UCSD-AML1 (cell line): ENCODE measurements around the gene STAG3.
"Not testable (repeated sequence)": the region's sequence is repeated elsewhere in the genome, so short reads cannot be mapped to it uniquely, and the experiment has no call there.

Source experiments
- DNase-seq: peaks from one replicate; lab custom pipeline; 2025; ENCODE audit not compliant: unreplicated experiment; lab: John Stamatoyannopoulos, UW

Gene STAG3

DNA sequence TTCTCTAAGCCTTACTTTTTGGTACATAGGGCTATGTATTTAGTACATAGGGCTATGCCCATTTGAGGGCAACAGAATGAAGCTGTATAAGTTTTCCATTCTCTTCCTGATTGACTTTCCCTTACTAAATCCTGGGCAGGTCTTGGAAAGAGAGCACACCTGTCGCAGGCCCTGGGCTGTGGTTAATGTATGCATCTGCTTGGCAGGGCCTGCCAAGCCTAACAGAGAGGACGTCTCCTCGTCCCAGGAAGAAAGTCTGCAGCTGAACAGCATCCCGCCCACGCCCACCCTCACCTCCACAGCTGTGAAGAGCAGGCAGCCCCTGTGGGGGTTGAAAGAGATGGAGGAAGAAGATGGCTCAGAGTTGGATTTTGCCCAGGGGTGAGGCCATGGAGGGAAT is 33.1 kb downstream of the STAG3 start:
- no peak for DNase-seq

DNA sequence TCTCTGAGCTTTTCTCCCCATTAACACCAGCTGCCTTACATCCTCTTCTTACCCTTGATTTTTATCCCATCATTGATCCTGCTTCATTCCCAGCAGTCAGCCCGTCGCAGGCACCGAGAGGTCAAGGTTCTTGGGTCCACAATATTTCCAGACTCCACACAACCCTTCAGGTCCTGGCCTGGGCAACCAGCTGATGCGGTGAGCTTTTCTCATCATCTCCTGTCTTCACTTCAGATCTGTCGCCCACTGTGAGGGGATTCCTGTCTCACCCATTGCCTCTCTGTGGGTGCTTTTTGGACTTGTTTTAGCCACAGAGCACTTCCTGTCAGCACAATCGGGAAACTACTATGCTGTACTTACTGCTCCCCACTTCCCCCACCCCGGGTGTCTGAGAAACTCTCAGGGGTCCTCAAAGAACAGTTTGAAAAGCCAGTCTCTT is 33.6 kb downstream of the STAG3 start:
- DNase-seq: no peak

DNA sequence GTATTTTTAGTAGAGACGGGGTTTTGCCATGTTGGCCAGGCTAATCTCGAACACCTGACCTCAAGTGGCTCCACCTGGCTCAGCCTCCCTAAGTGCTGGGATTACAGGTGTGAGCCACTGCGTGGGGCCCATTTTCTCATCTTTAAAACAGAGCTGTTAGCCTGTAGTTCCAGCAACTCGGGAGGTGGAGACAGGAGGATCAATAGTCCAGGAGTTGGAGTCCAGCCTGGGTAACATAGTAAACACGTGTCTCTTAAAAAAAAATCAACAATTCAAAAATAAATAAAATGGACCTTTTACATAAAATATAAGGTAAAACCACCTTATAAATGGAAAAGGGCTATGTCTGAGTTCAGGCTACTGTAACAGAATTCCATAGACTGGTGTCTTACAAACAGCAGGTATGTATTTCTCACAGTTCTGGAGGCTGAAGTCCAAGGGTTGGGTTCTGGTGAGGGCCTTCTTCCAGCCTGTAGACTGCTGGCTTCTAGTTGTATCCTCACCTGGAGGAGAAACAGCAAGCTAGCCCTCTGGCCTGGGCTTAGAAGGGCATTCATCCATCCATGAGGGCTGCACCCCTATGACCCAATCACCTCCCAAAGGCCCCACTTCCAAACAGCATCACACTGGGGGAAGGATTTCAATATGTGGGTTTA is 35.0 kb downstream of the STAG3 start:
- DNase-seq: no peak

DNA sequence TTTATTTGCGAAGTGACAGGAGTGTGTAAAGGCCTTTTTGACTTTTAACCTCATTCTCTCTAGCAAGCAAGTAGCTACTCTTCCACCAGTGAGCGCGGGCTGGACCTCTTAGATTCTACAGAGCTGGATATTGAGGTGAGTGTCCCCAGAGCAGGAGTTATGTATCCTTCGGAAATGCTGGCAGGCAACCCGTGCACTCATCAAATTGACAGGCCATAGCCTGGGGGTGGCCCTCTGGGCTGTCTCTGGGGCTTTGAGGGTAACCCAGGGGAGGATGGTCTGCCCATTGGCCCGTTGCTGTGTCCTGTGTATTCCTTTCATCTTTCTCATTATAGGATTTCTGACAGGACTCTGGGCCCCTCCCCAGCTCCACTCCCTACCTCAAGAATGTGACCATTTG is 36.0 kb downstream of the STAG3 start:
- DNase-seq: no peak

DNA sequence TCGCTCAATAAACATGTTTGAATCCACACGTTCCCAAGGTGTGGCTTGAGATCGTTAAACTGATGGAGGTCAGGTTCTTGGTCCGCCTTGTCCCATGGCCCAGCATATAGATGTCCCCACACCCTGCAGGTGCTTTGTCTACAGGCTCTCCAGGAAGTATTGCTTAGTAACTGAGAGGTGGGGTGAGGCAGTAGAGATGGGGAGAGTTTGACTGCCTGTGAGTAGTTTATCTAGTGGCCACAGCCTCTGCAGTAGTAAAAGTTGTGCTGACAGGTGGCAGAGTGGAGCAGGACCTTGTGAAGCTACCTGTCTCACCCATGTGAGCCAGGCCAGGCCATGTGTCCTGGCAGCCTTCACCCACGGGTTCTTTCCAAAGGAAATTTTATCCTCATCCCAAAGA is 36.6 kb downstream of the STAG3 start:
- not testable (repeated sequence) for DNase-seq

DNA sequence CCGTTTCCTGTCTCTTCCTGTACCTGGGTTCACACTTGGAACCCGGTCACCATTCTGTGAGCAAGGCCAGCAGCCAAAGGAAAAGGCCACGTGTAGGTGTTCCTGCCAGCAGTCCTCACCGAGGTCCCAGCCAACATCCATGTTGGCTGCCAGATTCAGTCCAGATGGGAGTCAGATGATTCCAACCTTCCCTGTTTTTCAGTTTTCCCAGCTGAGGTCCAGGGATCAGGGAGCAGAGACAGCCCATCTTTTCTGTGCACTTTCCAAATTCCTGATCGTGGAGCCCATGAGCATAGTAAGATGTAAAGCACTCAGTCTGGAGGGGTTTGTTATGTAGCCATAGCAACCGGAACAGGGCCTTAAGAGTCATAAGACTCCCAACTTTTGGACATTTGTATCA is 38.2 kb downstream of the STAG3 start:
- no peak for DNase-seq

DNA sequence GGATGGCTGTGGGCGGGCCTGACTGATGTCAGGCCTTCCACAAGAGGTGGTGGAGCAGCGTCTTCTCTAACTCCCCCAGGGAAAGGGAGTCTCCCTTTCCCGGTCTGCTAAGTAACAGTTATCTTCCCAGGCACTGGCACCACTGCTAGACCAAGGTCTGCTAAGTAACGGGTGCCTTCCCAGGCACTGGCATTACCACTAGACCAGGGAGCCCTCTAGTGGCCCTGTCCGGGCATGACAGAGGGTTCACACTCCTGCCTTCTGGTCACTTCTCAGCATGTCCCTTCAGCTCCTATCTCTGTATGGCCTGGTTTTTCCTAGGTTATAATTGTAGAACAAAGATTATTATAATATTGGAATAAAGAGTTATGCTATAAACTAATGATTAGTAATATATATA is 40.2 kb downstream of the STAG3 start:
- DNase-seq: peak; percentile 55

DNA sequence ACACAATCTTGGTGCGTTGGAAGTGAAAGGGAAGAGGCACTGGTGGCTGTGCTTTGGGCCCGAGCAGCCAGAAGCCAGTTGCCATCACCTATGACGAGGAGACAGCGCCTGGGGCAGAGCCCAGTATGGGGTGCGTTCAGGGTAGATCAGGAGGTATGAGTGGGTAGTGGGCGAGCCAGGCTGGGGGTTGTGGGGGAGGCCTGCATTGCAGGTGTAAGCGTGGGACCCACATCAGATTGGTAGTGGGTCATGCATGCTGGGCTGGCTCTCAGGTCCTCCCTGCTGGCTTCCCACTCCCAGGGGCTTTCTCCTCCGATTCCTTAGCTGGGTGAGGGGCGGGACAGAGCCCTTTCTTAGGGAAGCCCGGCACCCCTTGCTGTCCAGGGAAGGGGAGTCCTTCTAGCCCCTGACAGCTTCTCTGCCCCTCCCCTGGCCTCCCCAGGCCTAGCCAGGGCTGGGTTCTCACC is 41.6 kb downstream of the STAG3 start:
- no peak for DNase-seq

DNA sequence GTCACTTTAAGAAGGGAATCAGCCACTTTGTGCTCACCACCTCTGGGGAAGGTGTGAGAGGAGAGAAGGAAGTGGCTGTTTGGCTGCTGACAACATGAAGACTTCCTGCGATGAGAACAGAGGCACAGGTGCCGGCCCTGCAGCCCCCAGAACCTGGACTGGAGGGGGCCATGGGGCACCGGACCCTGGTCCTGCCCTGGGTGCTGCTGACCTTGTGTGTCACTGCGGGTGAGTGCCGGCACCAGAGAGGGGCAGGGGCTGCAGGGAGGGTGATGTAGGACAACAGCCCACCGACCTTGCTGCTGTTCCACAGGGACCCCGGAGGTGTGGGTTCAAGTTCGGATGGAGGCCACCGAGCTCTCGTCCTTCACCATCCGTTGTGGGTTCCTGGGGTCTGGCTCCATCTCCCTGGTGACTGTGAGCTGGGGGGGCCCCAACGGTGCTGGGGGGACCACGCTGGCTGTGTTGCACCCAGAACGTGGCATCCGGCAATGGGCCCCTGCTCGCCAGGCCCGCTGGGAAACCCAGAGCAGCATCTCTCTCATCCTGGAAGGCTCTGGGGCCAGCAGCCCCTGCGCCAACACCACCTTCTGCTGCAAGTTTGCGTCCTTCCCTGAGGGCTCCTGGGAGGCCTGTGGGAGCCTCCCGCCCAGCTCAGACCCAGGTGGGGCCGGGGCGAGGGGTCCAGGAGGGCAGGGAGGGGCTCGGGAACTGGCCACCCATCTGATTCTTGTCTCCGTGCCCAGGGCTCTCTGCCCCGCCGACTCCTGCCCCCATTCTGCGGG is 42.3 kb downstream of the STAG3 start, which contains the start of gene PVRIG:
Gene PVRIG, plus strand, starts transcription at position 149 of the 785 bp plus-strand sequence. Its CDS starts 22 bp downstream, at position 171.
- DNase-seq: not testable (repeated sequence)

DNA sequence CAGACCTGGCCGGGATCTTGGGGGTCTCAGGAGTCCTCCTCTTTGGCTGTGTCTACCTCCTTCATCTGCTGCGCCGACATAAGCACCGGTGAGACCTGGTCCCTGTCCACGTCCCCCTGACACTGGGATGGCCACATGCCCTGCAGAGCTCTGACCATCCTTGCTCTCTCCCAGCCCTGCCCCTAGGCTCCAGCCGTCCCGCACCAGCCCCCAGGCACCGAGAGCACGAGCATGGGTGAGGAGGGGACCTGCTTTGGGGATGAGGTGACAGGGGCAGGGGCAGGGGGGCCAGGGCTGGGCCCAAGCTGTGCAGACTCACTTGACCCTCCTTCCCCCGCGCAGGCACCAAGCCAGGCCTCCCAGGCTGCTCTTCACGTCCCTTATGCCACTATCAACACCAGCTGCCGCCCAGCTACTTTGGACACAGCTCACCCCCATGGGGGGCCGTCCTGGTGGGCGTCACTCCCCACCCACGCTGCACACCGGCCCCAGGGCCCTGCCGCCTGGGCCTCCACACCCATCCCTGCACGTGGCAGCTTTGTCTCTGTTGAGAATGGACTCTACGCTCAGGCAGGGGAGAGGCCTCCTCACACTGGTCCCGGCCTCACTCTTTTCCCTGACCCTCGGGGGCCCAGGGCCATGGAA is 43.0 kb downstream of the STAG3 start:
- no peak for DNase-seq

DNA sequence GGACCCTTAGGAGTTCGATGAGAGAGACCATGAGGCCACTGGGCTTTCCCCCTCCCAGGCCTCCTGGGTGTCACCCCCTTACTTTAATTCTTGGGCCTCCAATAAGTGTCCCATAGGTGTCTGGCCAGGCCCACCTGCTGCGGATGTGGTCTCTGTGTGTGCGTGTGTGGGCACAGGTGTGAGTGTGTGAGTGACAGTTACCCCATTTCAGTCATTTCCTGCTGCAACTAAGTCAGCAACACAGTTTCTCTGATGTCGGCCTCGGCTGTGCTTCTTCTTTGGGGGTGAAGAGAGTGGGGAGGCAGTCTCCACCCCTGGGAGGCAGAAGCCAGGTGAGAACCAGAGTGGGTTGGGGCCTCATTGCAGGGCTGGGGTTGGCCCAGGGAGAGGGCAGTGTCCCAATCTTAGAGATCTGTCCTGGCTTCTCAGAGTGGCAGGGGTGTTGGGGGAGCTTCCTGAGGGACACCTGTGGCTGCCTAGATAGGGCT is 43.6 kb downstream of the STAG3 start:
- no peak for DNase-seq

DNA sequence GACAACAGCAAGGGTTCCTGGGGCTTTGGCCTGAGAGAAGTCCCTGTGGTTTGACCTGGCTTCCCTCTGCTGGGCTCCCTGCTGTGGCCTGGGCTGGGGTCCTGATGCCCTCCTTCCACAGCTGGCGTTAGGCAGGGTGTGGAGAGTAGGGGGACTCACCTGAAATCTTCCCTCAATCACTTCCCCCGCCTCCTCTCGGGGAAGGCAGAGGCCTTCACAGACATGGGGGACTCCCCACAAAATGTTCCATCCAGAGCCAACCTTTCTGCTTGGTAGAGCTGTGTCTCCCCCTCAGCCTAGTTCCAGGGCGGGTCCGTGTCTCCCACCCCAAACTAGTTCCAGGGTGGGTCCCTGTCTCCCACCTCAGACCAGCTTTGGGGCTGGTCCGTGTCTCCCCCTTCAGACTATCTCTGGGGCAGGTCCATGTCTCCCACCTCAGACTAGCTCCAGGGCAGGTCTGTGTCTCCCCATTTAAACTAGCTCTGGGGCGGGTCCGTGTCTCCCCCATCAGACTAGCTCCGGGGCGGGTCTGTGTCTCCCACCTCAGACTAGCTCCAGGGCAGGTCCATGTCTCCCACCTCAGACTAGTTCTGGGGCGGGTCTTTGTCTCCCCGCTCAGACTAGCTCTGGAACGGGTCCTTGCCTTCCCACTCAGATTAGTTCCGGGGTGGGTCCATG is 44.2 kb downstream of the STAG3 start:
- no peak for DNase-seq

DNA sequence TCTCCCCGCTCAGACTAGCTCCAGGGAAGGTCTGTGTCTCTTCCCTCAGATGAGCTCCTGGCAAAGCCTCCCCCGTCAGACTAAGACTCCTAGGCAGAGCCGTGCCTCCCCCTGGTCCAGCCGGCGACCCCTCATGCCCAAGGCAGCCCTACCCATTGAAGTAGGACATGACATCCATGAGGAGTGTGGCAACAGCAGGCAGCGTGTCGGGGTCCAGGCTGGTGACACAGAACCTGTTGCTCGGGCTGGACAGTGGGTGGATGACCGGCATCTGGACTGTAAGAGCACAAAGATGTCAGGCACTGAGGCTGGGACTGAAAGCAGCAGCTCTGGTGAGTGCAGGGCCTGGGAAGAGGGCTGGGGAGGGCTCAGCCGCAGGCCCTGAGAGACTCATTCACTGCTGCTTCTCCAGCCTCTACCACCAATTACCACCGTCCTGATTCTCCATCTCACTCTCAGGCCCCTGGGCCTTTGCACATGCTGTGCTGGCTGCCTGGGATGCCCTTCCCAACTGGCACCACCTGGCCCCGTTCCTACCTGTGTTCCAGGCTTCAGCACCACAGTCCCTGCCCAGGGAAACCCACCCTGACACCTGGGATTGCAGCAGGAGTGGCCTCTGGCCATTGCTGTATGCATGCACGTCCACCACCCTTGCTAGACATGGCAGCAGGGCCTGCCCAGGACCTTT is 44.9 kb downstream of the STAG3 start:
- no peak for DNase-seq

DNA sequence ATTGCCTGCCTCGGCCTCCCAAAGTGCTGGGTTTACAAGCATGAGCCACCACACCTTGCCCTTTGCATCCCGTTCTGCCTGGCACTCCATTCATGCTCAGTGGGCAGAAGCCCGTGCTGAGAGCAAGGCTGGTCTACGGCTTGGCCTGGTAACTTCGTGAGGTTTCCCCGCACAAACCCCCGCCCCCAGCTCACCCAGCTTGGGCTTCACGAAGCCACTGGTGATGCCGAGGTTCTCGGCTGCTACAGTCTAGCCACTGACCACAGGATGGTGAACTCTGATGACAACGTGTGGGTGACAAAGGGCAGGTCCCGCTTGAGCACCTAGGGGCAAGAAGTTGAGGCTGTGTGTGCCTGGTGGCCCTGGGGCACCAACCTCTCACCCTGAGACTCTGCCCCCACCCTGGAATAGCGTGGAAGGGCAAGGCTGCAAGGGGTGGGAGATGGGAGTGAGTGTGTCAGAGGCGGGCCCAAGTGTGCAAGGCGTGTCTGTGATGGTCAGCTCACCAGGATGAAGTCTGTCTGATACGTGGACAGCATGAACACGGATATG is 45.7 kb downstream of the STAG3 start:
- not testable (repeated sequence) for DNase-seq

DNA sequence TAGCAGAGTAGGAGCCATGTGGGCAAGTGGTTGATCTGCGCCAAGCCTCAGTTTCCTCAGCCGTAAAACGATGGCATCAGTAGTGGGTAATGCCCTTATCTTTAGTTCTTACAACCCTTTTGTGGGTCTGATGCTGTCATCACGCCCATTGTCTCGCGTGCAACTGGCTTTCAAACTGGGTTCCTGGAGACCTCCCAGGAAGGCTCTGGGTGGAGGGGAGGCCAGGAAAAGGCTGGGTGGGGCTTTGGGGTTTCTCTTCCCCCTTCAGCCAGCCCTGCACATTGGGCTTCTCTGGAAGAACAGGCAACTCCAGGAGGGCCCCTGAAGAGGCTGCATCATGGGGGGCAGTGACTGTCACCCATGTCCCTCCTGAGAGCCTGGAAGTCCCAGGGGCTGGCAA is 47.2 kb downstream of the STAG3 start:
- not testable (repeated sequence) for DNase-seq

DNA sequence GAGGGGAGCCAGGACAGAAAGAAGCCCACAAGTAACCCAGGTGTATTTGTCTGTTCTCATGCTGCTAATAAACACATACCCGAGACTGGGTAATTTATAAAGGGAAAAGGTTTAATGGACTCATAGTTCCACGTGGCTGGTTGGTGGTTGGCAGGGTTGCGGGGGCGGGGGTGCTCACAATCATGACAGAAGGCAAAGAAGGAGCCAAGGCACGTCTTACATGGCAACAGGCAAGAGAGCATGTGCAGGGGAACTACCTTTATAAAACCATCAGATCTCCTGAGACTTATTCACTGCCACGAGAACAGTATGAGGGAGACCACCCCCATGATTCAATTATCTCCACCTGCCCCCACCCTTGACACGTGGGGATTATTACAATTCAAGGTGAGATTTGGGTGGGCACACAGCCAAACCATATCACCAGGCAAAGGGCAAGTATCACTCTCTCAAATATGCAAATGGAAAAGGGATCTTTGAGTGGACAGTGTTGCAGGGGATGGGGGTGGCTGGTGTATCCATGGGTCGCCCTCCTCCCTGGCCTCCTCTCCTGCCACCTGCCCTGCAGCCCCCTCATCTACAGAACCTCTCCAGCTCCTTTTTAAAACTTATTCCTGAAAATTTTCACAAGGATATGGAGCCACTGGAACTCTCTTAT is 57.1 kb downstream of the STAG3 start:
- not testable (repeated sequence) for DNase-seq

DNA sequence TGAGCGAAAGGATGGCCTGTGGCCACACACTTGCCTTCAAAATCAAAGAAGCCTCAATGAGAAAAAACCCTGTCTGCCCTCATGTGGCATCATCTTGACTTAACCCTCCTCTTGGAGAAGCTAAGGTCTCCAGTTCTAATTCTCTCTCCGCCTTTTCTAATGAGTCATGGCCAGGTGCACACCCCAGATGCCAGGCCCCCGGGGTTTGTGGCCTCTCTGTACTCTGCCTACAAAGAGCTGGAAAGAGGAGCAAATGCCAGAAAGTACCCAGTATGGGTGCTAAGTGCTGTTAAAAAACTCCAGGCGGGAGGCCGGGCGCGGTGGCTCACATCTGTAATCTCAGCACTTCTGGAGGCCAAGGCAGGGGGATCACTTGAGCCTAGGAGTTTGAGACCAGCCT is 62.3 kb downstream of the STAG3 start:
- DNase-seq: not testable (repeated sequence)

DNA sequence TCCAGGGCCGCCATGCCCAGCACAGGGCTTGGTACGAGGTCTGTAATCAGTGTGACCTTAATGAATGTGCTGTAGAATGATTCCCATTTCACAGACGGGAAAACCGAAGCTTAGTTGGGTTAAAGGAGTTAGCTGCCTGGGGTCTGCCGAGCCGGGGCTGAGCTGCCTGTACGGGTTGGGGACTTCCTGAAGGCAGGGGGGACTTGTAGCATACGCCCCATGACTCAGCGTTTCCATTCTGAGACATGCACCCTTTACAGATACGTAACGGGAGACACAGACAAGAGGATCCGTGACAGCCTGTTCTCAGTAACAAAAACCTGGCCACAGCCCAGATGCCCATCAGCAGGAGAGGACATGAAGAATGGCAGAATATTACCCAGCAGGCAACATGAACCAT is 65.7 kb downstream of the STAG3 start:
- not testable (repeated sequence) for DNase-seq

DNA sequence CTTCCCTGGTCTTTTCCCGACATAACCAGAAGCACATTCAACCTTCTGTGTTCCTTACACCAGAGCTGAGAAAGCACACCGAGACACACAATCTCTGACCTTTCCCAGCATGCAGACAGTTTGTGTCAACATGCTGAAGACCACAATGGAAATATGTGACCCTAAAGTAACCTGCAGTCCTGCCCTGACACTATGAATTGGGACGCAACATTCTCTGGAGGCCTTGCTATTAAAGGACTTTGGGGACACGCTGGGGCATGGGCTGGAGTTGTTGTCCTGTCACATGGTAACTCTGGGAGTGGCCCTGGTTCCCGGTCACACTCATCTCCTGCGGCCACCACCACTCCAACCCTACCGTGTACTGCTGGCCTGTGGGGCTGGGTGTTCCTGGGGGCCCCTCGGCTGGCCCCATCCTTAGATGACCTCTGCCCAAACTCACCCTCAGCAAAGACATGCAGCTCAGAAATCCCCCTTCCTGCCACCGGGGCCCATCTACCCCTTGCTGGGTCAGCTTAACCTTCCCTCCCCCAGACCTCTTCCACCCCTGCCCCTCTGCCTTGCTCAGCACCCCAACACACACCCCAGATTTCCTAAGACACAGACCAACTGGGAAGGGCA is 67.4 kb downstream of the STAG3 start:
- not testable (repeated sequence) for DNase-seq
